Peyer's patch (tissue), 4 donors: ENCODE measurements around the gene L3MBTL3.

Experiments
- POLR2A ChIP-seq, 2 donors: fragments of 450-650 bp; IDR thresholded peaks; one replicate each; pipeline ENCODE4 v1.5.1; 2017; ENCODE audit warnings: antibody characterized with exemption in 2 of 2, mild to moderate bottlenecking in 2 of 2, moderate library complexity in 2 of 2
- TF ChIP-seq, protein P1 (sequence below), 6 experiments: fragments of 450-650 bp in 4 of 6; fragments of 200-600 bp in 2 of 6; sonication (generic) in 1 of 6; IDR thresholded peaks; one replicate each; pipeline ENCODE4 v1.5.1; 2017 to 2019; ENCODE audit warnings: antibody characterized with exemption in 6 of 6, mild to moderate bottlenecking in 3 of 6, moderate library complexity in 1 of 6

DNA sequence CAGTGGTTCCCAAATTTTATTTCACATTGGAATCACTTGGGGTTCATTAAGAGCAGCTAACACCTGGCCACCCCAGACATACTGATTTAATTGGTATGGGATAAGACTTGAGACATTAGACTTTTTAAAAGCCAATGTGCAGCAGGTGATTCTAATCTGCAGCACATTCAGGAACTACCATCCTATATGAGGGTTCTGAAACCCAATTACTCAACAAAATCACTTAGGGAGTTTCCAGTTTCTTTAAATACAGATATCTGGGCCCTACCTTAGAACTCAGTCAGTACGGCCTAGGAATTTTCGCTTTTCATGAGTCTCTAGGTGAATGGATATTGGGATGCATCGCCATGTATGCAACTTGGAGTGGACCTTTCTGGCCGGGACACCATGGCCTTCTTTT, 24.0 kb upstream of the L3MBTL3 start:
- TF ChIP-seq, protein P1, sequence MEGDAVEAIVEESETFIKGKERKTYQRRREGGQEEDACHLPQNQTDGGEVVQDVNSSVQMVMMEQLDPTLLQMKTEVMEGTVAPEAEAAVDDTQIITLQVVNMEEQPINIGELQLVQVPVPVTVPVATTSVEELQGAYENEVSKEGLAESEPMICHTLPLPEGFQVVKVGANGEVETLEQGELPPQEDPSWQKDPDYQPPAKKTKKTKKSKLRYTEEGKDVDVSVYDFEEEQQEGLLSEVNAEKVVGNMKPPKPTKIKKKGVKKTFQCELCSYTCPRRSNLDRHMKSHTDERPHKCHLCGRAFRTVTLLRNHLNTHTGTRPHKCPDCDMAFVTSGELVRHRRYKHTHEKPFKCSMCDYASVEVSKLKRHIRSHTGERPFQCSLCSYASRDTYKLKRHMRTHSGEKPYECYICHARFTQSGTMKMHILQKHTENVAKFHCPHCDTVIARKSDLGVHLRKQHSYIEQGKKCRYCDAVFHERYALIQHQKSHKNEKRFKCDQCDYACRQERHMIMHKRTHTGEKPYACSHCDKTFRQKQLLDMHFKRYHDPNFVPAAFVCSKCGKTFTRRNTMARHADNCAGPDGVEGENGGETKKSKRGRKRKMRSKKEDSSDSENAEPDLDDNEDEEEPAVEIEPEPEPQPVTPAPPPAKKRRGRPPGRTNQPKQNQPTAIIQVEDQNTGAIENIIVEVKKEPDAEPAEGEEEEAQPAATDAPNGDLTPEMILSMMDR (IDR thresholded peaks at IDR 0.05) = no peak
- no peak for TF ChIP-seq POLR2A (IDR thresholded peaks at IDR 0.05)
